Endothelial cell of umbilical vein (primary cell): ENCODE results near the gene AGFG2. TPM values are rescaled to one million over a fixed set of nuclear protein-coding genes. Genes with fewer than 3 reads are reported as not detected.

Experiments
- BruUV-seq: library from RNA; stranded (reverse); fragments of 400-500 nt; replicated peaks from 2 replicates; lab custom pipeline; 2021; lab: Mats Ljungman, UMichigan
- CTCF ChIA-PET: fragments of 300-600, 350-600 bp; sonication (Branson Sonifier 250); formaldehyde crosslinking; loops from one replicate; lab custom pipeline; 2021; ENCODE audit warnings: antibody characterized with exemption, inconsistent platforms; lab: Charles Lee
- POLR2A ChIA-PET: fragments of 300-600, 350-600 bp; sonication (Branson Sonifier 250); formaldehyde crosslinking; loops from one replicate; lab custom pipeline; 2021; ENCODE audit warnings: antibody characterized with exemption, inconsistent platforms; lab: Charles Lee
- DNase-seq: peaks from one replicate; pipeline ENCODE4 v3.0.0-alpha.2; 2011; ENCODE audit warnings: low read depth, low spot score
- FAIRE-seq: peaks from 2 replicates; lab custom pipeline; 2011; peaks lifted over from hg19 to GRCh38; lab: Jason Lieb, UNC
- H2AFZ ChIP-seq: 2 replicates; pipeline ENCODE4 v1.6.0; 2012; ENCODE audit warnings: low read depth, low read length, control low read depth, inconsistent platforms
- H3K27ac ChIP-seq: 2 replicates; pipeline ENCODE4 v1.5.1; 2011; ENCODE audit warnings: low read depth, mild to moderate bottlenecking, control low read depth, low read length, moderate library complexity; ENCODE audit not compliant: insufficient read depth
- H3K27me3 ChIP-seq, 2 experiments: 2 replicates each; pipeline versions ENCODE4 v1.6.0 to v1.6.1; 2011; ENCODE audit warnings: low read length in 2 of 2, mixed read lengths in 1 of 2; ENCODE audit not compliant: control insufficient read depth in 2 of 2, insufficient read depth in 2 of 2
- H3K36me3 ChIP-seq, 2 experiments: 2 replicates in 1 of 2; 3 replicates in 1 of 2; pipeline ENCODE4 v1.5.1; 2011; ENCODE audit warnings: low read length in 2 of 2, mild to moderate bottlenecking in 1 of 2, moderate library complexity in 1 of 2; ENCODE audit not compliant: control insufficient read depth in 2 of 2, insufficient read depth in 2 of 2; ENCODE audit errors: extremely low read depth in 1 of 2
- H3K4me1 ChIP-seq: 3 replicates; pipeline ENCODE4 v1.5.1; 2011; ENCODE audit warnings: mild to moderate bottlenecking, low read length; ENCODE audit not compliant: control insufficient read depth, insufficient read depth; ENCODE audit errors: extremely low read depth
- H3K4me2 ChIP-seq: 2 replicates; pipeline ENCODE4 v1.6.1; 2011; ENCODE audit warnings: low read length, control low read depth, mixed read lengths; ENCODE audit not compliant: insufficient read depth
- H3K4me3 ChIP-seq, 3 experiments: fragments of 200-600 bp in 1 of 3; sonication (generic), shearing (Covaris generic) in 1 of 3; replicated peaks in 1 of 3; 2 replicates each; pipeline ENCODE4 v1.5.1; 2011 to 2016; ENCODE audit warnings: control low read depth in 3 of 3, low read length in 3 of 3, mild to moderate bottlenecking in 2 of 3, inconsistent platforms in 1 of 3, low read depth in 1 of 3, moderate library complexity in 1 of 3; ENCODE audit not compliant: insufficient read depth in 1 of 3
- H3K79me2 ChIP-seq: 2 replicates; pipeline ENCODE4 v1.6.0; 2012; ENCODE audit warnings: low read length, inconsistent platforms; ENCODE audit not compliant: control insufficient read depth, insufficient read depth
- H3K9ac ChIP-seq: replicated peaks from 2 replicates; pipeline ENCODE3; 2011; ENCODE audit warnings: low read length, control low read depth; ENCODE audit not compliant: insufficient read depth; ENCODE audit errors: extremely low read depth
- H3K9me1 ChIP-seq: replicated peaks from 3 replicates; pipeline ENCODE4 v1.6.0; 2011; ENCODE audit warnings: mild to moderate bottlenecking, low read length; ENCODE audit not compliant: control insufficient read depth, insufficient read depth; ENCODE audit errors: extremely low read depth
- H3K9me3 ChIP-seq: replicated peaks from 2 replicates; pipeline ENCODE4 v1.5.1; 2012; ENCODE audit warnings: low read length, inconsistent platforms; ENCODE audit not compliant: control insufficient read depth, insufficient read depth
- H4K20me1 ChIP-seq: replicated peaks from 2 replicates; pipeline ENCODE3; 2011; ENCODE audit warnings: mild to moderate bottlenecking, low read length; ENCODE audit not compliant: control insufficient read depth, insufficient read depth; ENCODE audit errors: extremely low read depth
- EZH2 ChIP-seq: IDR thresholded peaks from 2 replicates; pipeline ENCODE4 v1.6.1; 2012; ENCODE audit warnings: borderline replicate concordance, low read depth, mild to moderate bottlenecking, moderate library complexity, low read length, inconsistent platforms; ENCODE audit not compliant: severe bottlenecking
- FOS ChIP-seq: IDR thresholded peaks from 2 replicates; pipeline ENCODE4 v1.6.1; 2011; ENCODE audit warnings: mild to moderate bottlenecking, low read length, moderate library complexity, borderline replicate concordance; ENCODE audit not compliant: insufficient read depth
- GATA2 ChIP-seq: IDR thresholded peaks from 2 replicates; pipeline ENCODE4 v1.7.0; 2011; ENCODE audit warnings: low read depth, mild to moderate bottlenecking, moderate library complexity, mixed read lengths, low read length; ENCODE audit not compliant: insufficient read length, insufficient read depth
- JUN ChIP-seq: IDR thresholded peaks from 2 replicates; pipeline ENCODE4 v1.6.1; 2011; ENCODE audit warnings: borderline replicate concordance, low read depth; ENCODE audit not compliant: insufficient read length, insufficient read depth
- MAX ChIP-seq: IDR thresholded peaks from 2 replicates; pipeline ENCODE4 v1.6.1; 2011; ENCODE audit not compliant: insufficient read depth, insufficient read length
- MYC ChIP-seq: IDR thresholded peaks from one replicate; pipeline ENCODE4 v1.6.1; 2011; ENCODE audit warnings: mild to moderate bottlenecking, low read depth, low read length
- POLR2A ChIP-seq: IDR thresholded peaks from 2 replicates; pipeline ENCODE4 v1.6.1; 2012; ENCODE audit warnings: low read depth, mild to moderate bottlenecking, control low read depth, low read length
- POLR2AphosphoS5 ChIP-seq: IDR thresholded peaks from 2 replicates; pipeline ENCODE4 v1.6.1; 2012; ENCODE audit warnings: low read depth, mild to moderate bottlenecking, control low read depth, low read length, moderate library complexity; ENCODE audit not compliant: insufficient read depth
- dilution Hi-C: fragments of 300-500 bp; cut with MboI; formaldehyde crosslinking; loops from one replicate; pipeline ENCODE4 v1.15.0; 2019; ENCODE audit warnings: low sequenced_read_pairs; ENCODE audit not compliant: extremely low pct_ligation_motif_present
- intact Hi-C: fragments of 100-400 bp; cut with micrococcal nuclease; formaldehyde crosslinking; loops from one replicate; pipeline ENCODE4 v1.10.0; 2022
- polyA plus RNA-seq, 4 experiments: library from polyadenylated mRNA; depleted of rRNA in 3 of 4; stranded (reverse) in 3 of 4; unstranded in 1 of 4; fragments of >200 nt; gene quantifications; 2 replicates each; pipeline versions ENCODE4 v1.2.1 to v1.2.3, GENCODE V29; 2011 to 2012; ENCODE audit warnings: missing spikeins in 1 of 4
- total RNA-seq: library from RNA; stranded (reverse); gene quantifications from 2 replicates; pipeline ENCODE4 v1.2.3, GENCODE V29; 2021
- TF ChIP-seq, protein P1 (sequence below), 2 donors: IDR thresholded peaks; 1 replicate in 1 of 2; 2 replicates in 1 of 2; pipeline ENCODE4 v1.5.1; 2011; ENCODE audit warnings: low read length in 2 of 2, mild to moderate bottlenecking in 2 of 2, moderate library complexity in 2 of 2, control low read depth in 1 of 2, inconsistent platforms in 1 of 2, low read depth in 1 of 2; ENCODE audit not compliant: insufficient read depth in 1 of 2; ENCODE audit errors: extremely low read depth in 1 of 2

AGFG2 gene
- total and polyA plus RNA-seq, 2 donors (not counting 3 experiments of a cell fraction or from before 2014, with no cell fraction given) = 33.6 to 44.6 TPM

GRCh38 chr7:100575746-100576383 lies 36.9 kb downstream of the AGFG2 start:
- intact Hi-C loops = no loop called here

More at GRCh38 chr7:100575746-100576383, 36.9 kb downstream of the AGFG2 start:
- no peak for FAIRE-seq
- H3K36me3 ChIP-seq = peaks cover 9 to 43% of the 10 kb centered on the region in 2 experiments
- POLR2A ChIA-PET = interaction anchor here (0.9 kb wide), 1 partner anchor 9 kb away, joined by 3 read pairs; no protein-coding TSS in a partner anchor
- H3K27ac ChIP-seq = no peak overlapping the region
- no peaks in the 10 kb centered on the region for H3K27me3 ChIP-seq
- H3K4me3 ChIP-seq = no peak overlapping the region
- dilution Hi-C loops = no loop called here
- no TSS peak for BruUV-seq
- no peaks in the 10 kb centered on the region for H3K9me1 ChIP-seq
- no peak overlapping the region for H3K4me2 ChIP-seq
- no peaks in the 10 kb centered on the region for H4K20me1 ChIP-seq
- CTCF ChIA-PET = interaction anchor here (1.5 kb wide), 1 partner anchor 117 kb away, joined by 3 read pairs; no protein-coding TSS in a partner anchor
- H3K4me1 ChIP-seq = no peaks in the 10 kb centered on the region
- H3K79me2 ChIP-seq = no peaks in the 10 kb centered on the region
- TF ChIP-seq EZH2 (no peak), GATA2 (no peak), JUN (no peak), FOS (no peak), MAX (no peak), POLR2AphosphoS5 (no peak), MYC (no peak), POLR2A (no peak)
- TF ChIP-seq, protein P1, sequence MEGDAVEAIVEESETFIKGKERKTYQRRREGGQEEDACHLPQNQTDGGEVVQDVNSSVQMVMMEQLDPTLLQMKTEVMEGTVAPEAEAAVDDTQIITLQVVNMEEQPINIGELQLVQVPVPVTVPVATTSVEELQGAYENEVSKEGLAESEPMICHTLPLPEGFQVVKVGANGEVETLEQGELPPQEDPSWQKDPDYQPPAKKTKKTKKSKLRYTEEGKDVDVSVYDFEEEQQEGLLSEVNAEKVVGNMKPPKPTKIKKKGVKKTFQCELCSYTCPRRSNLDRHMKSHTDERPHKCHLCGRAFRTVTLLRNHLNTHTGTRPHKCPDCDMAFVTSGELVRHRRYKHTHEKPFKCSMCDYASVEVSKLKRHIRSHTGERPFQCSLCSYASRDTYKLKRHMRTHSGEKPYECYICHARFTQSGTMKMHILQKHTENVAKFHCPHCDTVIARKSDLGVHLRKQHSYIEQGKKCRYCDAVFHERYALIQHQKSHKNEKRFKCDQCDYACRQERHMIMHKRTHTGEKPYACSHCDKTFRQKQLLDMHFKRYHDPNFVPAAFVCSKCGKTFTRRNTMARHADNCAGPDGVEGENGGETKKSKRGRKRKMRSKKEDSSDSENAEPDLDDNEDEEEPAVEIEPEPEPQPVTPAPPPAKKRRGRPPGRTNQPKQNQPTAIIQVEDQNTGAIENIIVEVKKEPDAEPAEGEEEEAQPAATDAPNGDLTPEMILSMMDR (IDR thresholded peaks at IDR 0.05; ENCODE audit: extremely low read depth in 1 of 2, insufficient read depth in 1 of 2, low read depth in 1 of 2, low read length in 2 of 2) = no peak
- H2AFZ ChIP-seq = no peak overlapping the region
- DNase-seq = no peak
- no peaks in the 10 kb centered on the region for H3K9me3 ChIP-seq
- no peak overlapping the region for H3K9ac ChIP-seq
